HepG2 (cell line): ENCODE measurements around the gene PIAS3. TPM values are rescaled to one million over a fixed set of nuclear protein-coding genes. Genes with fewer than 3 reads are reported as not detected.

Experiments used
- ATAC-seq: fragments of 200-7000 bp; cut with Tn5 transposase; 3 replicates; pipeline ENCODE4 v1.9.1; 2020; ENCODE audit warnings: mild to moderate bottlenecking, moderate library complexity
- BruUV-seq: library from RNA; stranded (reverse); fragments of 400-500 nt; replicated peaks from 2 replicates; lab custom pipeline; 2021; lab: Mats Ljungman, UMichigan
- CTCF ChIA-PET: fragments of 300-600 bp; formaldehyde crosslinking; extraction: SDS; loops from one replicate; lab custom pipeline; 2021; ENCODE audit warnings: low total read pairs, inconsistent platforms, low intra/inter-chr PET ratio; lab: Yijun Ruan, JAX
- POLR2A ChIA-PET: fragments of 350-600 bp; sonication (Branson Sonifier 250); formaldehyde crosslinking; loops from one replicate; lab custom pipeline; 2020; ENCODE audit warnings: antibody characterized with exemption, inconsistent platforms; lab: Yijun Ruan, JAX
- DNase-seq: peaks from one replicate; pipeline ENCODE4 v3.0.0-alpha.2; 2015; ENCODE audit warnings: low spot score
- FAIRE-seq: peaks from 3 replicates; lab custom pipeline; 2011; peaks lifted over from hg19 to GRCh38; lab: Jason Lieb, UNC
- H2AFZ ChIP-seq: one replicate; pipeline ENCODE4 v1.6.1; 2011; ENCODE audit warnings: low read length, inconsistent platforms
- H3K27ac ChIP-seq: fragments of 300-600 bp; 3 replicates; pipeline ENCODE4 v1.8.0; 2011; ENCODE audit warnings: mixed run types, mild to moderate bottlenecking, mixed read lengths, low read length, inconsistent platforms; ENCODE audit not compliant: insufficient read depth; ENCODE audit errors: extremely low read length
- H3K27me3 ChIP-seq, 2 experiments: fragments of 200-600 bp in 1 of 2; 2 replicates in 1 of 2; 3 replicates in 1 of 2; pipeline versions ENCODE4 v1.6.0 to v1.8.0; 2011; ENCODE audit warnings: low read length in 2 of 2, mild to moderate bottlenecking in 2 of 2, moderate library complexity in 2 of 2, inconsistent platforms in 1 of 2; ENCODE audit not compliant: insufficient read depth in 2 of 2, control insufficient read depth in 1 of 2
- H3K36me3 ChIP-seq, 2 experiments: fragments of 200-600 bp in 1 of 2; replicated peaks in 1 of 2; 2 replicates in 1 of 2; 3 replicates in 1 of 2; pipeline versions ENCODE4 v1.5.1 to v1.8.0; 2011; ENCODE audit warnings: low read length in 2 of 2, inconsistent platforms in 1 of 2; ENCODE audit not compliant: insufficient read depth in 2 of 2, control insufficient read depth in 1 of 2
- H3K4me1 ChIP-seq: 2 replicates; pipeline ENCODE4 v1.5.1; 2012; ENCODE audit warnings: low read length, inconsistent platforms; ENCODE audit not compliant: insufficient read depth
- H3K4me2 ChIP-seq: 2 replicates; pipeline ENCODE4 v1.6.0; 2011; ENCODE audit warnings: low read depth, low read length, inconsistent platforms
- H3K4me3 ChIP-seq, 3 experiments: fragments of 200-600 bp in 1 of 3; sonication (generic), shearing (Covaris generic) in 1 of 3; replicated peaks in 1 of 3; 2 replicates each; pipeline ENCODE4 v1.5.1; 2011 to 2016; ENCODE audit warnings: low read length in 3 of 3, inconsistent platforms in 2 of 3, low read depth in 2 of 3, mild to moderate bottlenecking in 2 of 3, control low read depth in 1 of 3, mixed read lengths in 1 of 3; ENCODE audit not compliant: insufficient read depth in 1 of 3
- H3K79me2 ChIP-seq: one replicate; pipeline ENCODE4 v1.6.1; 2011; ENCODE audit warnings: low read length, inconsistent platforms; ENCODE audit not compliant: insufficient read depth
- H3K9ac ChIP-seq: 2 replicates; pipeline ENCODE4 v1.6.0; 2011; ENCODE audit warnings: mild to moderate bottlenecking, low read depth, low read length, inconsistent platforms; ENCODE audit not compliant: insufficient read depth
- H3K9me3 ChIP-seq: 2 replicates; pipeline ENCODE4 v1.5.1; 2012; ENCODE audit warnings: mild to moderate bottlenecking, low read length
- H4K20me1 ChIP-seq: 2 replicates; pipeline ENCODE4 v1.6.0; 2011; ENCODE audit warnings: inconsistent platforms, mild to moderate bottlenecking, low read length, moderate library complexity; ENCODE audit not compliant: insufficient read depth
- ADNP ChIP-seq: sonication (generic); formaldehyde crosslinking; IDR thresholded peaks from 2 replicates; pipeline ENCODE4 v1.4.0; 2020; ENCODE audit warnings: missing genetic modification reagents
- EZH2 ChIP-seq: conservative IDR thresholded peaks from 2 replicates; pipeline ENCODE4 v1.6.1; 2012; ENCODE audit warnings: mild to moderate bottlenecking, low read depth, low read length, moderate library complexity
- KAT8 ChIP-seq: IDR thresholded peaks from 2 replicates; pipeline ENCODE4 v1.6.1; 2016; ENCODE audit warnings: missing genetic modification reagents, missing compliant biosample characterization
- PRDM15 ChIP-seq: sonication (generic); formaldehyde crosslinking; IDR thresholded peaks from 2 replicates; pipeline ENCODE4 v1.4.0; 2020; ENCODE audit warnings: missing genetic modification reagents
- RBFOX2 ChIP-seq: fragments of 200-400 bp; formaldehyde crosslinking; IDR thresholded peaks from 2 replicates; pipeline ENCODE4 v1.6.1; 2017; ENCODE audit warnings: low read depth, mild to moderate bottlenecking, low read length
- SP4 ChIP-seq: sonication (generic); formaldehyde crosslinking; IDR thresholded peaks from 2 replicates; pipeline ENCODE4 v1.8.1; 2023; ENCODE audit warnings: mild to moderate bottlenecking, missing genetic modification reagents
- ZBTB7A ChIP-seq: sonication (generic); formaldehyde crosslinking; IDR thresholded peaks from 2 replicates; pipeline ENCODE4 v1.8.0; 2022; ENCODE audit warnings: mild to moderate bottlenecking, missing genetic modification reagents
- ZBTB8A ChIP-seq: sonication (generic); formaldehyde crosslinking; IDR thresholded peaks from 2 replicates; pipeline ENCODE4 v1.4.0; 2020; ENCODE audit warnings: mild to moderate bottlenecking, low read depth, missing genetic modification reagents, borderline replicate concordance
- ZNF3 ChIP-seq: IDR thresholded peaks from 2 replicates; pipeline ENCODE4 v1.7.0; 2017; ENCODE audit warnings: inconsistent platforms
- ZNF580 ChIP-seq: IDR thresholded peaks from 2 replicates; pipeline ENCODE4 v1.6.1; 2016; ENCODE audit warnings: low read depth, borderline replicate concordance
- ZNF878 ChIP-seq: sonication (generic); formaldehyde crosslinking; IDR thresholded peaks from 2 replicates; pipeline ENCODE4 v1.8.1; 2023; ENCODE audit warnings: mild to moderate bottlenecking, missing genetic modification reagents, moderate library complexity
- in situ Hi-C: cut with HindIII; loops from 2 replicates; pipeline ENCODE4 v1.10.0; 2017; ENCODE audit warnings: low pct_unique_long_range_greater_than_20kb; ENCODE audit not compliant: extremely low pct_ligation_motif_present
- intact Hi-C: fragments of 100-400 bp; cut with micrococcal nuclease; formaldehyde crosslinking; loops from one replicate; pipeline ENCODE4 v1.10.0; 2022; ENCODE audit not compliant: unreplicated experiment
- polyA plus RNA-seq, 8 experiments: library from polyadenylated mRNA; depleted of rRNA in 3 of 8; stranded (reverse) in 7 of 8; unstranded in 1 of 8; fragments of >200 nt; fragmentation: Illumina TruSeq in 4 of 8; extraction: Trizol in 4 of 8; gene quantifications; 2 replicates each; pipeline versions ENCODE4 v1.2.1 to v1.2.3, GENCODE V29; 2011 to 2016; ENCODE audit warnings: low read depth in 4 of 8, missing spikeins in 1 of 8, mixed read lengths in 1 of 8; ENCODE audit not compliant: insufficient read depth in 1 of 8
- total RNA-seq, 5 experiments: library from RNA; depleted of rRNA; stranded (reverse); fragments of >200 nt; fragmentation: Illumina TruSeq; extraction: Trizol; gene quantifications; 2 replicates each; pipeline ENCODE4 v1.2.3, GENCODE V29; 2016; ENCODE audit warnings: low read depth in 1 of 5

The PIAS3 gene
- total and polyA plus RNA-seq, 2 of the 13 experiments (the other 11 are each of a cell fraction or from before 2014, with no cell fraction given): 3.7 to 8.0 TPM

GRCh38 chr1:145828367-145829026, 30.4 kb downstream of the PIAS3 start (continued):
- no peak for TF ChIP-seq KAT8
- no peak for TF ChIP-seq PRDM15
- TF ChIP-seq ZBTB7A: no peak
- TF ChIP-seq ZNF878: no peak
- TF ChIP-seq ZNF3 (CRISPR knock-in tag): no peak
- no peak for TF ChIP-seq ZBTB8A (CRISPR knock-in tag)

GRCh38 chr1:145827966-145828365, 30.9 kb downstream of the PIAS3 start:
- Histone ChIP-seq H2AFZ (no peak overlapping the region), H3K36me3 (peaks cover 14 to 59% of the 10 kb centered on the region in 2 experiments), H3K9ac (no peak overlapping the region), H3K4me3 (no peak overlapping the region), H4K20me1 (no peaks in the 10 kb centered on the region), H3K79me2 (peaks cover 16% of the 10 kb centered on the region), H3K9me3 (no peaks in the 10 kb centered on the region), H3K4me1 (peaks cover 14% of the 10 kb centered on the region), H3K27me3 (no peaks in the 10 kb centered on the region; a peak in 1 of 5 replicates), H3K27ac (no peak overlapping the region), H3K4me2 (no peak overlapping the region)
- POLR2A ChIA-PET: interaction anchor here (0.7 kb wide), 1 partner anchor 18 kb away, joined by 3 read pairs; the partner anchor contains the start of gene NUDT17
- CTCF ChIA-PET: no interaction called here
- DNase-seq (no peak), FAIRE-seq (no peak), ATAC-seq (no peak)
- in situ Hi-C loops: loop anchor here (10.0 kb wide), 1 partner anchor 63 kb away; no protein-coding TSS in a partner anchor
- intact Hi-C loops: loop anchor here (10.0 kb wide), 1 partner anchor 93 kb away; no protein-coding TSS in a partner anchor
- BruUV-seq: no TSS peak
- TF ChIP-seq ZNF580 (CRISPR knock-in tag): no peak
- TF ChIP-seq SP4: no peak
- TF ChIP-seq RBFOX2: 0 out of 2 replicates have a peak, but pooled peaks have one; percentile 1
- no peak for TF ChIP-seq EZH2
- TF ChIP-seq ADNP: no peak
